HG03575 (cell line): ENCODE results near the gene CFHR4.
"Not testable (repeated sequence)": the region's sequence is repeated elsewhere in the genome, so short reads cannot be mapped to it uniquely, and the experiment has no call there.

Experiments
- ATAC-seq: cut with Tn5 transposase; IDR thresholded peaks from one replicate; pipeline ENCODE4 v1.9.1; 2021; ENCODE audit not compliant: unreplicated experiment, insufficient number of reproducible peaks, low FRiP score; ENCODE audit errors: extremely low read depth

CFHR4 gene

GRCh38 chr1:196887515-196888239, at the start of gene CFHR4:
Gene CFHR4 (plus strand): TSS chr1:196888052. CDS start chr1:196888151, 99 bp downstream.
- peak; percentile 66 for ATAC-seq

- not testable (repeated sequence) for ATAC-seq
Observed at GRCh38 chr1:196849613-196850492, 38.0 kb upstream of the CFHR4 start.

- ATAC-seq: no peak
Observed at GRCh38 chr1:196856053-196856452, 31.8 kb upstream of the CFHR4 start.

GRCh38 chr1:196857188-196857587, 30.7 kb upstream of the CFHR4 start:
- no peak for ATAC-seq

GRCh38 chr1:196858811-196859210, 29.0 kb upstream of the CFHR4 start:
- no peak for ATAC-seq

GRCh38 chr1:196860323-196860884, 27.4 kb upstream of the CFHR4 start:
- no peak for ATAC-seq

- no peak for ATAC-seq
Observed at GRCh38 chr1:196861429-196861828, 26.4 kb upstream of the CFHR4 start.

- ATAC-seq: no peak
Observed at GRCh38 chr1:196866974-196867373, 20.9 kb upstream of the CFHR4 start.

- ATAC-seq: no peak
Observed at GRCh38 chr1:196873385-196873784, 14.5 kb upstream of the CFHR4 start.

- ATAC-seq: no peak
Observed at GRCh38 chr1:196875935-196876334, 11.9 kb upstream of the CFHR4 start.

GRCh38 chr1:196877964-196878363, 9.9 kb upstream of the CFHR4 start:
- no peak for ATAC-seq

- ATAC-seq: not testable (repeated sequence)
Observed at GRCh38 chr1:196886560-196886959, 1.3 kb upstream of the CFHR4 start.

- no peak for ATAC-seq
Observed at GRCh38 chr1:196890668-196891067, 2.8 kb downstream of the CFHR4 start.

- no peak for ATAC-seq
Observed at GRCh38 chr1:196891251-196891650, 3.4 kb downstream of the CFHR4 start.

- ATAC-seq: no peak
Observed at GRCh38 chr1:196896355-196896754, 8.5 kb downstream of the CFHR4 start.

GRCh38 chr1:196897158-196897828, 9.4 kb downstream of the CFHR4 start:
- ATAC-seq: no peak

- no peak for ATAC-seq
Observed at GRCh38 chr1:196902344-196902743, 14.5 kb downstream of the CFHR4 start.

GRCh38 chr1:196910215-196910614, 22.4 kb downstream of the CFHR4 start:
- ATAC-seq: no peak

- ATAC-seq: not testable (repeated sequence)
Observed at GRCh38 chr1:196912283-196912682, 24.4 kb downstream of the CFHR4 start.
